CD14-positive monocyte (primary cell): ENCODE measurements around the gene ALG6. TPM values are rescaled to one million over a fixed set of nuclear protein-coding genes. Genes with fewer than 3 reads are reported as not detected.
A peak's percentile ranks its signal among the peaks of the same experiment; 100 is the strongest.

ENCODE experiments used
- DNase-seq, 3 donors: peaks; one replicate each; pipeline ENCODE4 v3.0.0-alpha.2; 2011 to 2022
- H2AFZ ChIP-seq: 2 replicates; pipeline ENCODE4 v1.6.0; 2012; ENCODE audit warnings: mild to moderate bottlenecking, low read depth, low read length, inconsistent platforms; ENCODE audit not compliant: insufficient read depth, poor library complexity, severe bottlenecking
- H3K27ac ChIP-seq, 2 donors: 1 replicate in 1 of 2; 2 replicates in 1 of 2; pipeline ENCODE4 v1.5.1; 2012 to 2013; ENCODE audit warnings: low read length in 2 of 2, control low read depth in 1 of 2, inconsistent platforms in 1 of 2, low read depth in 1 of 2, mild to moderate bottlenecking in 1 of 2
- H3K27me3 ChIP-seq, 2 donors: one replicate each; pipeline versions ENCODE4 v1.6.0 to v1.6.1; 2011 to 2013; ENCODE audit warnings: low read length in 2 of 2; ENCODE audit not compliant: control insufficient read depth in 2 of 2, insufficient read depth in 2 of 2
- H3K36me3 ChIP-seq, 2 donors: replicated peaks in 1 of 2; 1 replicate in 1 of 2; 2 replicates in 1 of 2; pipeline versions ENCODE4 v1.5.1 to v1.6.1; 2012 to 2013; ENCODE audit warnings: low read length in 2 of 2, control low read depth in 1 of 2, inconsistent platforms in 1 of 2, mild to moderate bottlenecking in 1 of 2; ENCODE audit not compliant: insufficient read depth in 2 of 2, control insufficient read depth in 1 of 2
- H3K4me1 ChIP-seq, 2 donors: 1 replicate in 1 of 2; 2 replicates in 1 of 2; pipeline versions ENCODE4 v1.5.1 to v1.6.1; 2012 to 2013; ENCODE audit warnings: low read length in 2 of 2, control low read depth in 1 of 2, inconsistent platforms in 1 of 2, mild to moderate bottlenecking in 1 of 2, moderate library complexity in 1 of 2; ENCODE audit not compliant: insufficient read depth in 2 of 2, control insufficient read depth in 1 of 2
- H3K4me2 ChIP-seq: replicated peaks from 2 replicates; pipeline ENCODE3; 2012; ENCODE audit warnings: low read length, moderate library complexity, mild to moderate bottlenecking; ENCODE audit not compliant: poor library complexity, severe bottlenecking; ENCODE audit errors: extremely low read depth
- H3K4me3 ChIP-seq, 3 experiments: fragments of 200-600 bp in 1 of 3; sonication (generic) in 1 of 3; replicated peaks in 1 of 3; 1 replicate in 2 of 3; 2 replicates in 1 of 3; pipeline ENCODE4 v1.5.1; 2011 to 2013; ENCODE audit warnings: low read length in 3 of 3, mild to moderate bottlenecking in 3 of 3, control low read depth in 2 of 3, low read depth in 2 of 3, inconsistent platforms in 1 of 3, moderate library complexity in 1 of 3
- H3K79me2 ChIP-seq: 2 replicates; pipeline ENCODE4 v1.6.0; 2012; ENCODE audit warnings: mild to moderate bottlenecking, control low read depth, inconsistent platforms, low read length, moderate library complexity; ENCODE audit not compliant: insufficient read depth
- H3K9ac ChIP-seq: 2 replicates; pipeline ENCODE4 v1.6.0; 2017; ENCODE audit warnings: low read length, mild to moderate bottlenecking; ENCODE audit not compliant: insufficient read depth, poor library complexity, severe bottlenecking
- H3K9me3 ChIP-seq, 2 donors: replicated peaks in 1 of 2; 1 replicate in 1 of 2; 2 replicates in 1 of 2; pipeline versions ENCODE4 v1.5.1 to v1.6.1; 2012 to 2013; ENCODE audit warnings: low read length in 2 of 2, control low read depth in 1 of 2; ENCODE audit not compliant: control insufficient read depth in 1 of 2, insufficient read depth in 1 of 2
- H4K20me1 ChIP-seq: 2 replicates; pipeline ENCODE4 v1.6.0; 2012; ENCODE audit warnings: mild to moderate bottlenecking, low read length, control low read depth, moderate library complexity; ENCODE audit not compliant: insufficient read depth
- H3K27ac Mint-ChIP-seq, 7 donors: one replicate each; pipeline ENCODE4 v1.8.0; 2020; ENCODE audit warnings: mild to moderate bottlenecking in 7 of 7, mixed read lengths in 7 of 7, moderate library complexity in 6 of 7, inconsistent platforms in 2 of 7
- H3K27me3 Mint-ChIP-seq, 3 donors: one replicate each; pipeline ENCODE4 v1.8.0; 2021 to 2022; ENCODE audit warnings: low read depth in 3 of 3, mild to moderate bottlenecking in 3 of 3, mixed read lengths in 3 of 3, moderate library complexity in 3 of 3, inconsistent platforms in 1 of 3
- H3K36me3 Mint-ChIP-seq, 2 donors: one replicate each; pipeline ENCODE4 v1.8.0; 2020; ENCODE audit warnings: mixed read lengths in 2 of 2, inconsistent platforms in 1 of 2, mild to moderate bottlenecking in 1 of 2
- H3K4me1 Mint-ChIP-seq: one replicate; pipeline ENCODE4 v1.8.0; 2020; ENCODE audit warnings: mild to moderate bottlenecking, mixed read lengths
- H3K4me3 Mint-ChIP-seq, 2 donors: one replicate each; pipeline ENCODE4 v1.8.0; 2020; ENCODE audit warnings: mild to moderate bottlenecking in 2 of 2, mixed read lengths in 2 of 2, moderate library complexity in 1 of 2
- H3K9me3 Mint-ChIP-seq, 7 donors: one replicate each; pipeline ENCODE4 v1.8.0; 2020 to 2022; ENCODE audit warnings: mixed read lengths in 7 of 7, mild to moderate bottlenecking in 6 of 7, moderate library complexity in 6 of 7, inconsistent platforms in 2 of 7
- WGBS: methylation state at CpG from one replicate; pipeline ENCODE4 v1.1.5; 2013; ENCODE audit warnings: missing lambda C conversion rate; ENCODE audit not compliant: insufficient coverage; 5-methylcytosine and 5-hydroxymethylcytosine counted together
- intact Hi-C, 2 donors: fragments of 100-400 bp; cut with micrococcal nuclease; formaldehyde crosslinking; loops; one replicate each; pipeline versions ENCODE4 v1.15.0 to v1.15.1; 2023
- polyA plus RNA-seq, 3 donors: library from polyadenylated mRNA; depleted of rRNA in 1 of 3; unstranded in 2 of 3; stranded (reverse) in 1 of 3; fragments of 300-500 nt in 2 of 3; fragments of >200 nt in 1 of 3; fragmentation: Illumina TruSeq in 2 of 3; gene quantifications; 1 replicate in 2 of 3; 2 replicates in 1 of 3; pipeline ENCODE4 v1.2.3, GENCODE V29; 2012 to 2021
- TF ChIP-seq, protein P1 (sequence below): fragments of 200-600 bp; IDR thresholded peaks from one replicate; pipeline ENCODE4 v1.8.0; 2022; ENCODE audit warnings: antibody characterized with exemption, mild to moderate bottlenecking

ALG6 gene
- polyA plus RNA-seq, 3 donors: 9.3 to 24.7 (median 20.2) TPM

DNA sequence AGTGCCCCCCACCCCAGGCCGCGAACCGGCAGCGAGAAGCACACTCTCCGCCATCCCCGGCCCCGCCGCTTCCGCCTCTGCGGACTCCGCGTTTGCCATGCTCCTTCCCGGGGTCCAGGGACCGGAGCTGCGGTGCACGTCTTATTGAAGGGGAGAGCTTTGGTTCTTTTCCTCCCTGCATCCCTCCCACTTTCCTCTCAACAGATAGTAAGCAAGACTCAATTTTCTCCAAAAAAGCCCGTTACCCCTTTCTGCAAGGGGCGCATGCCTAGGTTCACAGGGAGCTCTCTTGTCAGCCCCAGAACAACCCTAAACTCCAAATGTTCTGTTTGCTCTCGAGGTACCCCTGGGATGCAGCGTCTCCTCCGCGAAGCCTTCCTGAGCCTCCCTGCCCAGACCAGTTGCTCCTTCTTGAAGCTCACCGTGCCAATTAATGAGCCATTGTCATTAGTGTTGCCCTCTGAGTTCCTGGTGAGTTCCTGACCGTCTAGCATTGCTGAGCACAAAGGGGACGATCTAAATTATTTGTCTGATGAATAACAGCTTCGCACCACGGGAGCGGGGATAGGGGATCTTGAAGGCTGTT lies 37.0 kb upstream of the ALG6 start:
- Histone ChIP-seq H3K9me3 (peaks cover 3 to 44% of the 10 kb centered on the region in 2 donors), H3K9ac (no peak overlapping the region), H3K36me3 (no peaks in the 10 kb centered on the region), H3K79me2 (no peaks in the 10 kb centered on the region), H3K27me3 (peaks cover 90 to 97% of the 10 kb centered on the region in 2 donors), H2AFZ (peak overlapping the region; percentile 36), H3K27ac (no peak overlapping the region), H4K20me1 (no peaks in the 10 kb centered on the region), H3K4me3 (peak overlapping the region in 1 of 3 experiments; percentile 30), H3K4me2 (peak overlapping the region; percentile 27), H3K4me1 (peaks cover 15 to 20% of the 10 kb centered on the region in 2 donors)
- Mint-ChIP-seq H3K9me3 (peaks cover 0 to 48% (median 18%) of the 10 kb centered on the region in 7 donors), H3K27ac (no peak overlapping the region), H3K36me3 (peaks cover 14 to 26% of the 10 kb centered on the region in 2 donors), H3K4me3 (peak overlapping the region in 1 of 2 donors; percentile 84), H3K27me3 (peaks cover 85 to 97% (median 94%) of the 10 kb centered on the region in 3 donors), H3K4me1 (peaks cover 34% of the 10 kb centered on the region)
- no peak for DNase-seq
- WGBS: 4% methylated on average over 16 of the region's 28 CpGs
- intact Hi-C loops: loop anchor here in 1 of 2 donors (2.0 to 10.0 kb wide), 2 partner anchors 14 to 104 kb away; no protein-coding TSS in a partner anchor
- TF ChIP-seq, protein P1, sequence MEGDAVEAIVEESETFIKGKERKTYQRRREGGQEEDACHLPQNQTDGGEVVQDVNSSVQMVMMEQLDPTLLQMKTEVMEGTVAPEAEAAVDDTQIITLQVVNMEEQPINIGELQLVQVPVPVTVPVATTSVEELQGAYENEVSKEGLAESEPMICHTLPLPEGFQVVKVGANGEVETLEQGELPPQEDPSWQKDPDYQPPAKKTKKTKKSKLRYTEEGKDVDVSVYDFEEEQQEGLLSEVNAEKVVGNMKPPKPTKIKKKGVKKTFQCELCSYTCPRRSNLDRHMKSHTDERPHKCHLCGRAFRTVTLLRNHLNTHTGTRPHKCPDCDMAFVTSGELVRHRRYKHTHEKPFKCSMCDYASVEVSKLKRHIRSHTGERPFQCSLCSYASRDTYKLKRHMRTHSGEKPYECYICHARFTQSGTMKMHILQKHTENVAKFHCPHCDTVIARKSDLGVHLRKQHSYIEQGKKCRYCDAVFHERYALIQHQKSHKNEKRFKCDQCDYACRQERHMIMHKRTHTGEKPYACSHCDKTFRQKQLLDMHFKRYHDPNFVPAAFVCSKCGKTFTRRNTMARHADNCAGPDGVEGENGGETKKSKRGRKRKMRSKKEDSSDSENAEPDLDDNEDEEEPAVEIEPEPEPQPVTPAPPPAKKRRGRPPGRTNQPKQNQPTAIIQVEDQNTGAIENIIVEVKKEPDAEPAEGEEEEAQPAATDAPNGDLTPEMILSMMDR: no peak

- H3K27ac Mint-ChIP-seq: no peak overlapping the region
- H3K4me3 Mint-ChIP-seq: no peak overlapping the region
- H3K27me3 Mint-ChIP-seq: peaks cover 6 to 16% (median 11%) of the 10 kb centered on the region in 3 donors
- Histone ChIP-seq H3K4me1 (no peaks in the 10 kb centered on the region), H3K9ac (no peak overlapping the region), H3K4me3 (no peak overlapping the region), H3K9me3 (no peaks in the 10 kb centered on the region), H2AFZ (no peak overlapping the region), H4K20me1 (no peaks in the 10 kb centered on the region), H3K27ac (no peak overlapping the region), H3K27me3 (peaks cover 2 to 6% of the 10 kb centered on the region in 2 donors), H3K36me3 (no peaks in the 10 kb centered on the region), H3K4me2 (no peak overlapping the region), H3K79me2 (no peaks in the 10 kb centered on the region)
- H3K4me1 Mint-ChIP-seq: no peaks in the 10 kb centered on the region
- H3K36me3 Mint-ChIP-seq: no peaks in the 10 kb centered on the region
- TF ChIP-seq, protein P1: no peak
- 0% methylated on average over 1 of the region's 2 CpGs for WGBS
- H3K9me3 Mint-ChIP-seq: peaks cover 0 to under 1% (median 0%) of the 10 kb centered on the region in 7 donors
- DNase-seq: no peak
- intact Hi-C loops: no loop called here
Measured at GRCh38 chr1:63342402-63342801, 25.0 kb upstream of the ALG6 start.
